ENCODE measurements around the gene SMAD6. TPM values are rescaled to one million over a fixed set of nuclear protein-coding genes. Genes with fewer than 3 reads are reported as not detected.

SMAD6 gene
- polyA plus RNA-seq, 1 of the 3 experiments (the other 2 are of a cell fraction) = 4.5 TPM

- Histone ChIP-seq H3K27ac (ENCODE audit: low read depth in 2 of 2, low read length in 1 of 2) (peak overlapping the region in 1 of 2 experiments; percentile 75; a peak in 3 of 4 replicates), H3K4me3 (ENCODE audit: low read depth in 2 of 2, low read length in 1 of 2) (no peak overlapping the region), H3K4me2 (0 out of 2 replicates have a peak overlapping the region, but pooled peaks have one; percentile 65), H2AFZ (ENCODE audit: low read depth) (peak overlapping the region; percentile 53; the same call in 1 of the 2 replicates), H3K9me2 (no peaks in the 10 kb centered on the region), H3F3A (replicated peaks; ENCODE audit: insufficient read depth) (no peaks in the 10 kb centered on the region), H3K36me3 (replicated peaks in 1 of 2; ENCODE audit: control insufficient read depth in 1 of 2, insufficient read depth in 2 of 2, low read length in 1 of 2) (no peaks in the 10 kb centered on the region), H3K4me1 (ENCODE audit: control insufficient read depth in 1 of 2, insufficient read depth in 2 of 2, low read depth in 1 of 2, low read length in 1 of 2) (peaks cover 5 to 25% of the 10 kb centered on the region in 2 experiments; a peak in 3 of 4 replicates), H3K9ac (peak overlapping the region; percentile 40; the same call in 1 of the 2 replicates), H3K9me3 (no peaks in the 10 kb centered on the region), H3K27me3 (ENCODE audit: insufficient read depth) (no peaks in the 10 kb centered on the region), H4K20me1 (ENCODE audit: insufficient read depth) (no peaks in the 10 kb centered on the region), H3K79me2 (ENCODE audit: insufficient read depth) (no peaks in the 10 kb centered on the region)
- ChIA-PET CTCF (interaction anchor here (0.9 to 1.5 kb wide), 4 partner anchors 9 to 116 kb away, joined by 3 to 5 read pairs (median 4); no protein-coding TSS in a partner anchor), POLR2A (no interaction called here)
- DNase-seq = no peak
- TF ChIP-seq NFIC (IDR thresholded peaks at IDR 0.05; ENCODE audit: borderline replicate concordance) (no peak), FOXJ3 (CRISPR knock-in tag; IDR thresholded peaks at IDR 0.05) (no peak), EZH2phosphoT487 (IDR thresholded peaks at IDR 0.05; ENCODE audit: borderline replicate concordance, low read depth) (no peak), GATA2 (CRISPR knock-in tag; IDR thresholded peaks at IDR 0.05) (no peak), RFX5 (IDR thresholded peaks at IDR 0.05; ENCODE audit: low read length) (no peak), SMC3 (IDR thresholded peaks at IDR 0.05; ENCODE audit: low read depth, low read length) (no peak), IRF3 (IDR thresholded peaks at IDR 0.05; ENCODE audit: low read depth, low read length) (no peak), RXRA (IDR thresholded peaks at IDR 0.05; ENCODE audit: borderline replicate concordance, low read depth) (no peak), ZBTB33 (IDR thresholded peaks at IDR 0.05; ENCODE audit: borderline replicate concordance, low read depth) (no peak), SIN3A (IDR thresholded peaks at IDR 0.05; ENCODE audit: borderline replicate concordance, low read depth, low read length) (no peak), FOSL2 (IDR thresholded peaks at IDR 0.05; ENCODE audit: borderline replicate concordance, low read depth) (no peak), POLR2AphosphoS5 (IDR thresholded peaks at IDR 0.05; ENCODE audit: low read depth, low read length) (no peak), RCOR1 (IDR thresholded peaks at IDR 0.05; ENCODE audit: low read length) (no peak), ELF1 (IDR thresholded peaks at IDR 0.05) (no peak), FOXM1 (IDR thresholded peaks at IDR 0.05; ENCODE audit: low read depth) (no peak), TEAD4 (IDR thresholded peaks at IDR 0.05; ENCODE audit: borderline replicate concordance, insufficient read depth) (no peak), TCF12 (IDR thresholded peaks at IDR 0.05) (no peak), CHD2 (IDR thresholded peaks at IDR 0.05; ENCODE audit: low read length, partially characterized antibody) (no peak), REST (IDR thresholded peaks at IDR 0.05; ENCODE audit: low read depth, low read length) (no peak)
- whole genome bisulfite sequencing (ENCODE audit: low lambda C conversion rate) = 75% methylated on average over 3 of the region's 3 CpGs
Measured at GRCh38 chr15:66830823-66831222, 128.8 kb downstream of the SMAD6 start.

Measured in SK-N-SH (cell line).